Hepatic stellate cell (primary cell): ENCODE data around the gene IRX4.

Source experiments
- DNase-seq: peaks from one replicate; pipeline ENCODE4 v3.0.0; 2011; ENCODE audit warnings: low spot score

Gene IRX4

GRCh38 chr5:1836176-1836890 lies 46.4 kb downstream of the IRX4 start:
- DNase-seq: no peak

GRCh38 chr5:1835431-1835830 lies 47.3 kb downstream of the IRX4 start:
- DNase-seq: no peak

- DNase-seq: no peak
Observed at GRCh38 chr5:1834721-1835429, 47.9 kb downstream of the IRX4 start.

GRCh38 chr5:1834022-1834551 lies 48.6 kb downstream of the IRX4 start:
- no peak for DNase-seq

- DNase-seq: no peak
Observed at GRCh38 chr5:1833264-1834021, 49.3 kb downstream of the IRX4 start.

GRCh38 chr5:1832511-1833250 lies 50.0 kb downstream of the IRX4 start:
- no peak for DNase-seq

GRCh38 chr5:1831677-1832313 lies 50.9 kb downstream of the IRX4 start:
- no peak for DNase-seq

GRCh38 chr5:1831257-1831656 lies 51.5 kb downstream of the IRX4 start:
- no peak for DNase-seq

- no peak for DNase-seq
Observed at GRCh38 chr5:1830571-1831228, 52.0 kb downstream of the IRX4 start.

GRCh38 chr5:1827886-1828397 lies 54.8 kb downstream of the IRX4 start:
- no peak for DNase-seq
